HG03342 (cell line): ENCODE measurements around the gene EMILIN2.

Source experiments
- ATAC-seq: cut with Tn5 transposase; IDR thresholded peaks from one replicate; pipeline ENCODE4 v1.9.1; 2021; ENCODE audit warnings: mild to moderate bottlenecking, moderate library complexity; ENCODE audit not compliant: unreplicated experiment

EMILIN2 gene

GRCh38 chr18:2872095-2872494 lies 25.3 kb downstream of the EMILIN2 start:
- no peak for ATAC-seq

DNA sequence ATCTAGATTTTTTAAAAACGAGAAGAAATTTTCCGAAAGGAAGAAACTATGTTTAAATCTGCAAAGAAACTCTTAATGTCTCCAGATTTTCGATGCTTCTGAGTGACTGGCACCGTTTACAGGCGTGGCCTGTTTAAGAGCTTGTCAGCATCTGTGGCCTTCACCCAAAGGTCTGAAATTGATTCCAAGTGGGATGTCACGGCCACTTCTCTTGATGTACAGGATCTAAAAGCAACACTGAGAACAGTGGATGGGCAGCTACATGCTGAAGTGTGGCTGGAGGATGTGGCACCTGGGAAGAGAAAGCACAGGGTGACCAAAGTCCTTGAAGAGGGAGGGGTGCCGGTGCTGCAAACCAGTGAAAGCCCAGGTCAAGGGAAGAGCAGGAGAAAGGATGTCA lies 28.0 kb downstream of the EMILIN2 start:
- no peak for ATAC-seq

DNA sequence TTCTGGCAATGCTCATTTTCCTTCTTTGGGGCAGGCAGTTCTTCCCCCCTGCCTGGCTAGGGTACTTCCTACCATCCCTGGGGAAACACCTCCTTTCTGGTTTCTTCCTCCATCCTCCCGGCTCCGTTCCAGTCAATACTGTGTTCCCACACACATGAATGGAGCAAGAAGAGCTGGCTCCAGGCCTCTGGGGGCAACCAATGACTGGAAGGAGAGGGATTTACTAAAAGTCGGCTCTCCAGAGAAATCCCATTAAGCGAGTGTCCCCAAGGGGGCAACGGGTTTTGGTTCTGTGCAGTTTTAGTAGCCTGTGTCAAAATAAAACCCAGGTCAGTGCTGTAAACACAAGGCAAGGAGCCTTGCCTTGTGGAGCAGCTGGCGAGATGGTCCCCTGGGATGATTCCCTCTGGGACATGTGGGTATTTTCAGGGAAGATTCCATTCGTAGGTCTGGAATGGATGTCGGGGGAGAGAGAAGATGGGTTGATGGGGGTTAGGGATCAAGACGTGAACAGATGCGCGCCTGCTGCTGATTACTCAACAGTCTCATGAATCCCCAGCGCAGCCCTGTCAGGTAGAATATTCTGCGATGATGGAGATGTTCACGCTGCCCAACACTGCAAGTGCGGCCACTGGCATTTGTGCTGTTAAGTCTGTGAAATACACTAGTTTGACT lies 32.0 kb downstream of the EMILIN2 start:
- ATAC-seq = no peak

DNA sequence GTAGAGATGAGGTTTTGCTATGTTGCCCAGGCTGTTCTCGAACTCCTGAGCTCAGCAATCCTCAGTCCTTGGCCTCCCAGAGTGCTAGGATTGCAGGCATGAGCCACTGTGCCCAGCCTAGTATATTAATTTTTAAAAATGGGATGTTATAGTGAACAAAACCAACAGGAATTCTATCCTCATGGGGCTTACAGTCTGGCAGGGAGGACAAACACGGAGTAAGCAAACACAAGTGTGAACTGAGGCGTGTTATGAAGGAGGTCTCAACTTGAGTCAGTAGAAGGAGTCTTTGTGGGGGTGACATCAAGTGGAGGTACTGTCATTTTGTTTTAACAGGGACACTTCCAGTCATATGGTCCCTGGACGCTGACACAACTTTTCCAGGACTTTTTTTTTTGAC lies 33.1 kb downstream of the EMILIN2 start:
- no peak for ATAC-seq

- no peak for ATAC-seq
Observed at GRCh38 chr18:2880473-2880872, 33.7 kb downstream of the EMILIN2 start.

DNA sequence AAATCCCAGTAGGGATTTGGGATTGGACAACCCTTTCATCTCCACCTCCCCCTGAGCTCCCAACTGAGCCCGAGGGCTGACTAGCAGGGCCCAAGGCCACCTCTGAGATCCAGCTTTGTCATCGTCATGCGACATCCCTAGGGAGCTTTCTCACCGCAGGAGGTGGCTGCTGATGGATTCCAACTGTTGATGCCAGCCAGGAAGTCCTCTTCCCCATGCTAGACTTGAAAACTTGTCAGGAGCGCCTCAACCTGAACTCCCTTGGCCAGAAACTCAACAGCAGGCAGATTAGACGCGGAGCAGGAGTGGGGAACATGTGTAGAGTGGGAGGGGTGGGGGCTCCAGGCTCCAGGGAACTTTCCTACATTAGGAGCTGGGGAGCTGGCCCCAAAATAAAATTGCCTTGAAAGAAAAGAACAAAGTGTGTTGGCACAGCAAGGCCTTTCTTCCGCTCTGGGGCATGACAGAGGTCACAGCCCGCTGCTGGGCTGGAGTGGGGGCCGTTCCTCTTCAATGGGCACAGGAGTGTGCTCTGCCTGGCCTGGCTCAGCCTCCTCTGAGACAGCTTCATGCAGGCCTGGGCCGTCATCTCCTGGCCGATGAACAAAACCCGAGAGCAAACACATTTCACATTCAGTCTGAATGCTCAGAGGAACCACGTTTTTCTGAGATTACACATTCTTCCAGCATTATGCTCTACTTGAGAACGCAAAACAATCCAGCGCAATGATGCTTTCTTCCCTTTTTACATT lies 34.5 kb downstream of the EMILIN2 start:
- no peak for ATAC-seq

GRCh38 chr18:2881840-2882195 lies 35.0 kb downstream of the EMILIN2 start:
- ATAC-seq = no peak

DNA sequence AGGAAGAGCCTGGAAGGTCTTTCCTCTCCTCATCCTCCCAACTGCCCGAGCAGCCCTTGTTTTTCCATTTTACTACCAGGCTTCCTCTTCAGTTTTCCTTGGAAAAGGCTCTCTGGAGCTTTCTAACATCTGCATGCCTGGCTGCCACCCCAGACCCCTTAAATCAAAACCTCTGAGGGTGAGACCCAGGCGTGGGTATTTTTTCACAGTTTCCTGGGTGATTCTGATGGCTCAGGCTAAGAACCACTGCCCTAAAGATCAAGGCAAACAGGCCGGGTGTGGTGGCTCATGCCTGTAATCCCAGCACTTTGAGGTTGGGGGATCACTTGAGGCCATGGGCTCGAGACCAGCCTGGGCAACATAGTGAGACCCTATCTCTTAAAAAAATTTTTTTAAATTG lies 35.4 kb downstream of the EMILIN2 start:
- no peak for ATAC-seq

- ATAC-seq = peak; percentile 66
Observed at GRCh38 chr18:2883076-2883735, 36.4 kb downstream of the EMILIN2 start.

GRCh38 chr18:2884706-2885285 lies 38.0 kb downstream of the EMILIN2 start:
- no peak for ATAC-seq

DNA sequence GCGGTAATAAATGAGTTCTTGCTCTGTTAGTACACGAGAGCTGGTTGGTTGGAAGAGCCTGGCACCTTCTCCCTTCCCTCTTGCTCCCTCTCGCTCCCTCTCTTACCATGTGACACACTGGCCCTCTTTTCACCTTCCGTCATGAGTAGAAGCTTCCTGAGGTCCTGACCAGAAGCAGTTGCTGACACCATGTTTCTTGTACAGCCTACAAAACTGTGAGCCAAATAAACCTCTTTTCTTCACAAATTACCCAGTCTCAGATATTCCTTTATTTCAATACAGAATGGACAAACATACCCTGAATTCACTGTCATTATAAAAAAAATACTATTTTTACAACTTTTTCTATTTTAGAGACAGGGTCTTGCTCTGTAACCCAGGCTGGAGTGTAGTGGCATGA lies 40.7 kb downstream of the EMILIN2 start:
- no peak for ATAC-seq

GRCh38 chr18:2889761-2890192 lies 43.0 kb downstream of the EMILIN2 start:
- ATAC-seq = no peak

DNA sequence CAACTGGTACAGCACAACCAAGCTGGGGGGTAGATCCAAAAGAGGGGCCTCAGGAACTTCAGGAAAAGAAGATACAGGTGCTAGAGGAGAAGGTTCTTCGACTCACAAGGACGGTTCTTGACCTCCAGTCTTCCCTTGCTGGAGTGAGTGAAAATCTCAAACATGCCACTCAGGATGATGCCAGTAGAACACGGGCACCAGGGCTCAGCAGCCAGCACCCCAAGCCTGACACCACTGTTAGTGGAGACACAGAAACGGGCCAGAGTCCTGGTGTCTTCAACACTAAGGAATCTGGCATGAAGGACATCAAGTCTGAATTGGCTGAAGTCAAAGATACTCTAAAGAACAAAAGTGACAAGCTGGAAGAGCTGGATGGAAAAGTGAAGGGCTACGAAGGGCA lies 43.8 kb downstream of the EMILIN2 start:
- no peak for ATAC-seq

DNA sequence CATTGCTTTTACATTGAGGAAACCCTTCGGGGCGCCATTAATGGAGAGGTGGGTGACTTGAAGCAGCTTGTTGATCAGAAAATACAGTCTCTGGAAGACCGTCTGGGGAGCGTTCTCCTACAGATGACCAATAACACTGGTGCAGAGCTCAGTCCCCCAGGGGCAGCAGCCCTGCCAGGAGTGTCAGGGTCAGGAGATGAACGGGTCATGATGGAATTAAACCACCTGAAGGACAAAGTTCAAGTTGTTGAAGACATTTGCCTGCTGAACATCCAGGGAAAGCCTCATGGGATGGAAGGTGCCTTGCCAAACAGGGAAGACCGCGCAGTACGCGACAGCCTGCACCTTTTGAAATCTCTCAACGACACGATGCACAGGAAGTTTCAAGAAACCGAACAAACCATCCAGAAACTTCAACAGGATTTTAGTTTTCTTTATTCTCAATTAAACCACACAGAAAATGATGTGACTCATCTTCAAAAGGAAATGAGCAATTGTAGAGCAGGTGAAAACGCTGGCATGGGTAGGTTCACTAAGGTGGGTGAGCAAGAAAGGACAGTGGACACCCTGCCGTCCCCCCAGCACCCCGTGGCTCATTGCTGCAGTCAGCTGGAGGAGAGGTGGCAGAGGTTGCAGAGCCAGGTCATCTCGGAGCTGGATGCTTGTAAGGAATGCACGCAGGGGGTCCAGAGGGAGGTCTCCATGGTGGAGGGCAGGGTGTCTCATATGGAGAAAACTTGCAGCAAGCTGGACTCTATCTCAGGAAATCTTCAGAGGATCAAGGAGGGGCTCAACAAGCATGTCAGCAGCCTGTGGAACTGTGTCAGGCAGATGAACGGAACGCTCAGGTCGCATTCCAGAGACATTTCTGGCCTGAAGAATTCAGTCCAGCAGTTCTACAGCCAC lies 45.0 kb downstream of the EMILIN2 start:
- ATAC-seq = no peak

DNA sequence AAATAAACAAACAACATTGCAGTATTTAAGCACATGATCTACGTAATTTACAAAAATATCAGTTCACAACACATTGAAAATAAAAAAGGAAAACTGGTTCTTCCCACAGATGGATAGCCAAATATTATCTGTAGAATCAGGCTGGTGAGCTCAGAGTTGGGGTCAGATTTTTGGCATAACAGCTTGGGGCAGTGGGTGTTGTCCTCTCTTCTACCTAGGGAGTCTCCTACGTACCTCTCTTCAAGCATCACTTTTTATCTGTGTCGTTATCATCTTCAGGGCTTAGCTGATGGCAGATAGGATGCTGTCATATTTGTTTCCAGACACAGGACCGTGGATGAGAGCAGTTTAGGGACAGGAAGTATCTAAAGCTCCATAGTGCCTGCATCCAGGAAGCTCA lies 46.2 kb downstream of the EMILIN2 start:
- no peak for ATAC-seq

DNA sequence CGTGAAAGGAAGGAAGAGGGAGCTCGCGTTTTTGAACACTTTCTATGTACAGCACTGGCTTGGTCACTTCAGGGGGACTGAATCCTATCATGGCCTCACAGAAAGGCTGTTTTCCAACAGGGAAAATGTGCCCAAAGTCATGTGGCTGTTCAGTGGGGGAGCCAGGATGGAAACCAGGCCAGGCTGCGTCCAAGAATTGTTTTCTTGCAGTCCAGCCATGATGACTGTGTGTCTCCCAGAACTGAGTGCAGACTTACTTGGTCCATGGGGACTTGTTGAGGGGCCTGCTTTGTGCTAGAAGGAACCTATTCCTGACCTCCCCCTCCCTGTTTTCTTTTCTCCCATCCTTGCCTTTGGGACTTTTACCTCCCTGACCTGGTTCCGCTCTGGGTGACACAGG lies 46.9 kb downstream of the EMILIN2 start:
- ATAC-seq = no peak

DNA sequence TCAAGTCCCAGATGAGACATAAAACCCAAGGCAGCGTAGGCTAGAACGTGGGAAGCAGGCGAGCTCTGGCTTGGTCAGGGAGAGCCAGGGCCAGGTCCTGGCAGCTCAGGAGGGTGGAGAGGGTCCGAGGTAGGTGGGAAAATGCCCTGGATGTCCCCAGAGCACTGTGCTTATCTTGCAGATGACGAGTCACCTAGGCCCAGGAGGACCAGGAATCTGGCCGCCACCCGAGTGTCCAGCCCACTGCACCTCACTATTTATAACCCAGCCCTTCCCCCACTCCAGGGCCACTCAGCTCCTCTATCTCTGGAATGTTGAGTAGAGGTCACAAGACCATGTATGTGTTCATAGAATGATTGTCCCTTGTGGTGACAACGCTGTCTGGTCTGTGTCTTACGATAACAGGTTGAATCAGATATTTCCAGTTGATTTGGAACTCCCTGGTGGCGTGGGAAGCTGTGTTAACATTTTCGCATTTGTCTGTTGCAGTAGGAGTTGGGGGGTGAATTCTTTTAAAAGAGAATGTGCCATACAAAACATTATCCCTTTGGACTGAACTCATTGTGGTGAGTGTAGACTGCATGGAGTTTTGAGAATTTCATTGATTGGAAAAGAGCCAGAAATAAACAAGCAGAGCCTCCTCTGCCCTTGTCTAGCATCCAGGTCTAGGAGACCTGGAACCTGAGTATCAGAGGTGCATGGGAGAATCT lies 47.5 kb downstream of the EMILIN2 start:
- ATAC-seq = no peak

DNA sequence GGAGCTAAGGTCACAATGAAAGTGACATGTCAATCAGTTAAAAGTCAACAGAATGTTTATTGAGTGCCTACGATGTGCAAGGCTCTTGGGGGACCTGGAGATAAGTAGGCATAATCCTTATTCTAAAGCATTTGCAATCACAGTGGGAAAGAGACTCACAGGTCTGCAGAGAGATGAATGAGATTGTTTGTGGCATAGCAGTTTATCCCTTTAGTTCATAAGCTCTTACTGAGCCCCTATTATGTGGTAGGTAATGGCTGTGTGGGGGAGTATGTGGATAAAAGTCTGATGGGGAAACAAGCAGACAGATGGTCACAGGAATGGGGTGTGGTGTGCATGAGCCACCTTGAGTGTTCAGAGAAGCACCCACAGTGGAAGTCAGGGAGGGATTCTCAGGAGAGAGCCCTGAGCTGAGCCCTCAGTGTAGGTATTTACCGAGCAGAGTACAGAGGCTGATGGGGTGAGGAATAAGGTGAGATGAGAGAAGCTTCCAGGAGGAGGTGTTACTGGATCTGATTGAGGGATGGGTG lies 48.1 kb downstream of the EMILIN2 start:
- no peak for ATAC-seq

- ATAC-seq = no peak
Observed at GRCh38 chr18:2895391-2895790, 48.6 kb downstream of the EMILIN2 start.

DNA sequence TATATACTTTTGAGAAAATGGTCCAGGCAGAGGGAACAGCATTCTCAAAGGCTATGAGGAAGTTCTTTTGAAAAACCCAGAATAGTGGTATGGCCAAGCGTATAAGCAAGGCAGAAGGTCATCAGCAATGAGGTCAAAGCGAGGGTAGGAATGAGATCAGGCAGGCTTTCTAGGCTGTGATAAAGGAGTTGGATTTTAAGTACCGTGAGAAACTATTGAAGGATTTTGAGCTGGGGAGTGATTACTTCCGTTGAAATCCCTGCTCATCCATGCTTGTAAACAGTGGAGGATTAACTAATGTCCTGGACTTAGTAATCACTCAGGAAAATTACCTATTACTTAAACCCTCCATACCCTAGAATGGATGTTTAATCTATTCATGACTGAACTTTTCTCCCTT lies 50.2 kb downstream of the EMILIN2 start:
- no peak for ATAC-seq
